HG03159 (cell line): Measurements from ENCODE around the gene MAOB.

Experiments used
- ATAC-seq: cut with Tn5 transposase; IDR thresholded peaks from one replicate; pipeline ENCODE4 v1.9.1; 2021; ENCODE audit warnings: mild to moderate bottlenecking, moderate library complexity; ENCODE audit not compliant: unreplicated experiment

The MAOB gene

DNA sequence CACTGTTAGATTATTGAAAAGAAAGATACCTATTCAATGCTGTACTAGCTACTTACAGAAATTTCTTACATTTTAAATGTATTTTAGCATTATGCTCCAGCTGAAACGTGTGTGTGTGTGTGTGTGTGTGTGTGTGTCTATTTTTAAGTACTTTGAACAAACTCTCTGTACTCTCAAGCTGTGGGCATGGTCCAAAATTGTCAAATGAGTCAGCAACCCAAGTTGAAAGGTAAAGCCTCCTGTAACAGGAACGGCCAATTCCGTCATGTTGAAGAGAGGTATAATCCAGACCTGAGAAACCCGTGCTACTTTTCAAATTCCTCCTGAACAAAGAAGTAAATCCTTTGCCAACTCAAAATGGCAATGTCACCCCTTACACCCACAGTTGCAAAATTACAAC lies 20.5 kb downstream of the MAOB start:
- ATAC-seq, result no peak

- ATAC-seq, result no peak
These were observed 21.4 kb downstream of the MAOB start for GRCh38 chrX:43860646-43861370.

GRCh38 chrX:43853225-43853828 lies 28.9 kb downstream of the MAOB start:
- no peak for ATAC-seq

GRCh38 chrX:43850629-43851028 lies 31.6 kb downstream of the MAOB start:
- ATAC-seq, result no peak

DNA sequence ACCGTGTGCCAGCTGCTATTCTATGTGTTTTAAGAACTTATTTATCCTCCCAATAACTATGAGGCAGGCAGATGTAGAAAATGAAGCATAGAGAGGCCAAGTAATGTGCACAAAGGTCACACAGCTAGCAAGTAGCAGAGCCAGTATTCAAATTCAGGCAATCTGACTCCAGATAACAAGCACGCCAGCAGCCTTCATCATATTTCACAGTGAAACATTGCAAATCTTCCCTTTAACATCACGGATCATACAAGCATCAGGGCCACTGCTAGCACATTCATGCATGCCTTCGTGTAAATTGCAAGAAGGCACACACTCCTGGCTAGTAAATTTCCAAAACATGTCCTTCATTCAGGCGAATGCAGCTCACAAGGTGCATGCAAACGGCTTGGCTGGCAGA lies 33.1 kb downstream of the MAOB start:
- ATAC-seq, result no peak

GRCh38 chrX:43847352-43847751 lies 34.9 kb downstream of the MAOB start:
- ATAC-seq, result no peak

GRCh38 chrX:43846558-43846957 lies 35.7 kb downstream of the MAOB start:
- ATAC-seq, result no peak

- ATAC-seq, result no peak
These were observed 36.5 kb downstream of the MAOB start for GRCh38 chrX:43845776-43846175.

- ATAC-seq, result no peak
These were observed 42.0 kb downstream of the MAOB start for GRCh38 chrX:43840265-43840664.

- ATAC-seq, result no peak
These were observed 45.6 kb downstream of the MAOB start for GRCh38 chrX:43836435-43837184.

- ATAC-seq, result no peak
These were observed 46.7 kb downstream of the MAOB start for GRCh38 chrX:43835559-43835958.

- ATAC-seq, result no peak
These were observed 54.5 kb downstream of the MAOB start for GRCh38 chrX:43827791-43828190.

DNA sequence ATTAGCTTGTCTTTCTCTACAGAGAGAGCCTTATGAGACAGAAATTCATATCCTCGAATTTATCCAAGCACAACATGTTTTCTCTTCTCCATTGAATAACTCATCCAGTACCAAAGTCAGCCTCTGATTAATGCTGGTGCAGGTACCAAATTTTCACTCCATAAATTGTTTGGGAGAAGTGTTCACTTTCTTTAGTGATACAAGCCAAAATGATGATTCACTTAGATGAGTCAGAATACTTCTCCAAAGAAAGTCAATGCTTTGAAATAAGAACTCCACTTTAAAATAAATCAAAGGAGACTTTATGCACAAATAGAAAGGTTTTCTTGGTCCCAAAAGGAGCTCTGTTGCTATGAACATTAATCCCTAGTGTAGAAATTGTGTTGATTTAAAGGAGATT lies 60.2 kb downstream of the MAOB start:
- ATAC-seq, result no peak

DNA sequence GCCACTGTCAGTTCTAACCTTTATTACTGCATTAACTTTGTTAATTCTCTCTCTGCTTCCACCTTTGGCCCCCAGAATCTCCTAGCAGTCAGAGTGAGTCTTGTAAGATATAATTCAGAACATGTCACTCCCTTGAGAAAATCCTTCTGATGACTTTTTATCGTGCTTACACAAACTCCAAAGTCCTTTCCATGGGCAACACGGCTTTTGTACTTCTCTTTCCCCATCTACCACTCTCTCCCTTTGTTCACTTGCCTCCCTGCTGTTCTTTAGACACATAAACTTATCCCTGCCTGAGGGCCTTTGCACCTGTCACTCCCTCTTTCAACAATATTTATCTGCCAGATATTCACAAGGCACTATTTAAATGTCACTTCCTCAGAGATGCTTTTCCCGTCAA lies 64.8 kb downstream of the MAOB start:
- no peak for ATAC-seq

GRCh38 chrX:43815209-43815608 lies 67.0 kb downstream of the MAOB start:
- no peak for ATAC-seq

GRCh38 chrX:43813898-43814297 lies 68.4 kb downstream of the MAOB start:
- ATAC-seq, result no peak

DNA sequence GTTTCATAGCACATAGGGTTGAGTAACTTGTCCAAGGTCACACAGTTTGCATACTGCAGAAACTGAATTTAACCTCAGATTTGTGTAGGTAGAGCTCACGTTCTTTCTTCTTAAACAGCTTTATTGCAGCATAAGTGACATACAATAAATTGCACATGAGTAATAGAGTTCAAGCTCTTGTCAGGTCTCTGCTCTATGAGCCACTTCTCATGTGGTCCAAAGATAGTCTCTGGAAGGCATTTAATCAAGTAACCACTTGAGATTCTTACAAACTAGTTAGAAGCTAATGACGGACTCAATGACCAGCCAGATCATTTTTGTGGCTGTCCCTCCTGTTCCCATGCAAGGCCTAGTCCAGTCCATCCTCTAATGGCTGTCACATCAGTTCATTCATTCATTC lies 68.9 kb downstream of the MAOB start:
- ATAC-seq, result no peak

DNA sequence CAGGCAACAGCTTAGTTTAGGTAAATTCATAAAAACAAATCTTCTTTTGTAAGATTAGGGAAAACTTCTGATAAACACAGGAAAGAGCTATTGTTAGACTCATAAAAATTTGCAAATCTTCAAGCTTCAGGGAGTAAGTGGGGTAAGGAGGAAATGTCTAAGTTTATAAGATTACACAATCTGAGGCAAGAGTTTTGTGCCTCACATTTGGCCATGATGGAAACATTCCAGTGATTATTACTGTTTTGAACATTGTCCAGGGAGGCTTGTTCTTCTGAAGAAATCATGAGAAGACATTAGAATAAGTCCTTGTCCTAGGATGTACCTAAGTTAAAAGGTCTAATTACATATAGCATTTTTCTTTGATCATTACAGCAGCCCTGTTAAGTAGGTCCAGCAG lies 72.8 kb downstream of the MAOB start:
- ATAC-seq, result no peak

- no peak for ATAC-seq
These were observed 74.0 kb downstream of the MAOB start for GRCh38 chrX:43808231-43808630.

DNA sequence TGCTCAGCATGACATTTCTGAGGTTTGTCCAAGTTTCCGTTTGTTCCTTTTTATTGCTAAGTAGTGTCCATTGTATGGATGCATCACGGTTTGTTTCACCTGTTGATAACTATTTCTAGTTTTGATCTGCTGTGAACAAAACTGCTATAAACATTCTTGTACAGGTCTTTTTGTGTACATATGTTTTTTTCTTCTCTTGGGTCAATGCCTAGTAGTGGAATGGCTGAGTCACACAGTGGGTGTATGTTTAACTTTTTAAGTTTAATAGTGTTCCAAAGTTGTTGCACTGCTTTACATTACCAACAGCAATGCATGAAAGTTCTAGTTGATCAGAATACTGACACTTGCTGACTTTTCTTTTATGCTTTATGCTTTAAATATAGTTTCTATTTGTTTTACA lies 76.7 kb downstream of the MAOB start:
- no peak for ATAC-seq

- ATAC-seq, result no peak
These were observed 78.2 kb downstream of the MAOB start for GRCh38 chrX:43804021-43804420.

DNA sequence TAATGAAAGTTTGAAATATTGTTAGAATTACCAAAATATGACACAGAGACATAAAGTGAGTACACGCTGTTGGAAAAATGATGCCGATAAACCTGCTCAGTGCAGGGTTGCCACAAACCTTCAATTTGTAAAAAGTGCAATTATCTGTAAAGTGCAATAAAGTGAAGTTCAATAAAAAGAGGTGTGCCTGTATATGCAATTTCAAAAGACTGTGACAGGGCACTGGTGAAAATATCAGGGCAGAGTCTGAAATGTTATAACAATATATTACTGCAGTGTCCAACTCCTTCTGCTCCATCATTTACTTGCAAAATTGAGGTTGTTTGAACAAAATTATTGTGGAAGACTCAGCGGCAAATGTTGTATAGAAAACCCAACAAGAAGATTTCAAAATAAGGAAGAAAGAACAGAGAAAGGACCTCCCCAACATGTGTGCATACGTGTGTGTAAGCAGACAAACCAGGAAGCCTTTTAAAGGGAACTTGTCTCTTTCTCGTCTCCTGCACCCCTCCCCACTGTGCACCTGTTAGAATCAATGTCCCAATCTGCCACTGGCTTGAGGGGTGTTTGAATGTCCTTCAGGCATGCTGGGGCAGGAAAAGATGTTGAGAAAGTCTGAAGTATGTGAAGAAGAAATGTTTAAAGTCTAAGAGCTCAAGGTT lies 96.2 kb downstream of the MAOB start:
- no peak for ATAC-seq
